HG03378 (cell line): Measurements from ENCODE around the gene WWOX.

Source experiments
- ATAC-seq: cut with Tn5 transposase; IDR thresholded peaks from one replicate; pipeline ENCODE4 v1.9.1; 2021; ENCODE audit warnings: mild to moderate bottlenecking, moderate library complexity; ENCODE audit not compliant: unreplicated experiment

The WWOX gene

GRCh38 chr16:78192734-78193488, 93.5 kb downstream of the WWOX start:
- no peak for ATAC-seq

DNA sequence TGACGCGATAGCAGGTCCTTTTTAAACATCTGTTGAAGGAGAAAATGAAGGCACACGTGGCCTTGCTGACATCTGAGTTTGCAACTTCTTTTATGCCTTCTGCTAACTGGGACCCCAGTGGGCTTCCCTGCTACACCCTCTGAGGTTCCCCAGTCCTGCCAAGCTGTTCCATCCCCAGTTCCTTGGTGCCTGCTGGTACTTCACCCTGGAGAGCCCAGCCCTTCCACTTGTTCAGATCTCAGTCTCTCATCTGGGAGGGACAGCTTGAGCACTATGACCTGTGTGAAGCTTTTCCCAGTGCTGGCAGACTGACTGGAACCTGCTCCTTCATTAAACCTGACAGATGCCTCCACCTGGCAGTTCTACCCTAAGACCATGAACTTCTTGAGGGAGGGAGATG, 95.5 kb downstream of the WWOX start:
- no peak for ATAC-seq

GRCh38 chr16:78195797-78196196, 96.3 kb downstream of the WWOX start:
- ATAC-seq: no peak

GRCh38 chr16:78196502-78196901, 97.0 kb downstream of the WWOX start:
- no peak for ATAC-seq

DNA sequence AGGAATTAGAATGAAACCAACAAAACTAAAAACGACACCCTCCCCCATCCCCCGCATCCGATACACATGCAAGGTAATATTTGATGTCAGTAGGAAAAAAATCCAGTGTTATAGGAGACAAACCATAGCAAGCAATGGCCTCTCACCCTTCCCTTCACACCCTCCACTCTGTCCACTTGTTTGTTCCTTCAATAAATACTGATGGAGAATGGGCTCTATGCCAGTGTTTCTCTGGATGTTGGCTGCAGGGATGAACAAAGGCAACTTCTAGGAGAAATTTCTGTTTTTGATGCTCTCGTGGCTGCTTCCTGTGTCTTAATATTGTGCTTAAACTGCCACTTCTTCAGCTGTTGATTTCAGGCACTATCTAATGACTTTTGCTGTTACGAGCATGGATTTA, 98.8 kb downstream of the WWOX start:
- ATAC-seq: no peak

GRCh38 chr16:78199325-78200022, 100.0 kb downstream of the WWOX start:
- ATAC-seq: no peak

DNA sequence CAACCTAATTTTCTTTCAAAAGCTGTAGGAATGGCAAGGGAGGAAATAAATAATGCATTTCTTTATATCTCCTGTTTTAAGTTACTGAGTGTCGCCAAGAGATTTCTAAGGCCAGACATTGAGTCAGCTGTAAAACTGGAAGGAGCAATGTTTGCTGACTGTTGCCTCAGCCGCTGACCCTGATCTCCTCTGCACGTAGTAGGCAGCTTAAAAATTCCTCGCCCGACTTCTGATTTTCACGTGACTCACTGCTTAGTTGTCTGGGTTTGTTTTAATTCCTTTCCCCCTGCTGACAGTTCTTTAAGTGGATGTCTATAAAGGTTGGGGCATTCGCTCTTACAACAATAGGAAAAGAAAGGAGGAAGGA, 100.6 kb downstream of the WWOX start:
- ATAC-seq: no peak

GRCh38 chr16:78200623-78201096, 101.2 kb downstream of the WWOX start:
- ATAC-seq: no peak

- no peak for ATAC-seq
Measured at GRCh38 chr16:78205506-78205905, 106.1 kb downstream of the WWOX start.

DNA sequence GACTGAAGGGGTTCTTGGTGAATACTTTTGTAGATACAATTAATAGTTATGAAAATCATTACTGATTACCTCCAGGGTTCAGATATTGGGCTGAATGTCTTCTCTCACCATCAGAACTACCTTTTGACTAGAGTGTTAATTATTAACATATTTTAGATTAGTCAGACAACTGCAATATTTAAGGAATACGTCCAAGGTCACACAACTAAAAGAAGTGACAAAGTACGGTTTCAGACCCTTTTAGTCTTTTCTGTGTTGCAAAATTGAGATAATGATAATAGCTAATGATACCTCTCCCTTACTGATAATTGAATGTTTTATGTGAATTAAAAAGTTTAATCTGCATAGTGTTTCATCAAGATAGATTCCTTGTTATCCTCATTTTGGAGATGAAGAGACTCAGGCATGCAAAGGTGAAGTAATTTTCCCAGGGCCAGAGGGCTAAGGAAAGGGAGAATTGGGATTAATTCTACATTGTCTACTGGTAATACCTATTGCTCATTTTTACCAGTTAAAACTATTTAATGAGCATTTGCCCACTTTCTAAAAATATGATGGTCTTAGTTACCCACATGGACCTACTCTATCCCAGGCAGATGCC, 107.3 kb downstream of the WWOX start:
- no peak for ATAC-seq

GRCh38 chr16:78209951-78210661, 110.7 kb downstream of the WWOX start:
- no peak for ATAC-seq

DNA sequence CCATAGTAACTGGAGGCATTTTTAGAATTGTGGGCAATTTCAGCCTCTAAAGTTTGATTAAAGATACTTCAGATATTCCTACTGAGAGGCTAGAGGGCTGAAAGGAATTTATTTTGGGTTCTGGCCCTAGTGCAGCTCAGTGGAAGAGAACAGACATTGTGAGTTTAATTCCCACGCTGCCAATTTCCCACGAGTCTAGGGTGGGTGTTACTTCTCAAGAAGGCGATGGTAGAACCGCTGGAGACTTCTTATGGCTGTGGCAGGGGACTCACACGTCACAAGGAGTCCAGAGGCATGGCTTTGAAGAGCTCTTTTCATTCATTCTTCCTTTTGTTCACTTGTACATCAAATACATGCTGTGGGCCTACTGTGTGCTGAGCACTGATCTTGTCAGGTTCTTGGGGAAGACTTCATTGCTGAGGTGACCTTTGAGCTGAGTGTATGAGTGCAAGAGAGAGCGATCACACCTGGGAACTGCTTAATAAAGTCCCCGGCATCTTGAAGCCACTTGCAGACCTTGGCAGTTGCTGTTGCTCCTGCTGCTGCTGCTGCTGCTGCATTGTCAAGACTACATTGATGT, 111.7 kb downstream of the WWOX start:
- ATAC-seq: no peak

- no peak for ATAC-seq
Measured at GRCh38 chr16:78211946-78212345, 112.5 kb downstream of the WWOX start.

GRCh38 chr16:78212674-78213073, 113.2 kb downstream of the WWOX start:
- ATAC-seq: no peak

DNA sequence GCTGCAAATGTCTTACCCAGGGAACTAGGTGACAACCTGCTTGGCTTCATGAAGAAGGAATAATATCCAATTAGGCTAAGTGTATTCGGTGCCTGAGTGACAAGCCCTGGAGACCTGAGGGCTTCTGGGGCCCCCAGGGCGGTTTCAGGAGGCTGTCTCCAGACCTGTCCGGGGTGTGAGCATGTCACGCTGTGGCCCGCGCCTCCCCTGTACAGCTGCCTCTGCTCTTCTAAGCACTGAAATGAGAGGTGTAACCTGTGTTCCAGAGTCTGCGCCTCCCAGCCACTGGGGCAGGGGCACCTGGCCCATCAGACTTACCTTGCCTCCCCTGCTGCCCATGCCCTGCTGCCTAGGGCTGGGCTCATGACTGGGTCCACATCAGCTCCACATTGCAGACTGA, 114.3 kb downstream of the WWOX start:
- no peak for ATAC-seq

DNA sequence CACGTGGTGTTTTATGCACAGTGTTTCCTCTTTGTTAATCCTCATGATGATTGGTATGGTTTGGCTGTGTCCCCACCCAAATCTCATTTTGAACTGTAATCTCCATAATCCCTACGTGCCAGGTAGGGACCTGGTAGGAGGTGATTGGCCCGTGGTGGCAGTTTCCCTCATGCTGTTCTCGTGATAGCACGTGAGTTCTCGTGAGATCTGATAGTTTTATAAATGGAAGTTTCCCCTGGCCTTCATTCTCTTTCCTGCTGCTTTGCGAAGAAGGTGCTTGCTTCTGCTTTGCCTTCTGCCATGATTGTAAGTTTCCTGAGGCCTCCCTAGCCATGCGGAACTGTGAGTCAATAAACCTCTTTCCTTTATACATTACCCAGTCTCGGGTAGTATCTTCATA, 115.8 kb downstream of the WWOX start:
- no peak for ATAC-seq

DNA sequence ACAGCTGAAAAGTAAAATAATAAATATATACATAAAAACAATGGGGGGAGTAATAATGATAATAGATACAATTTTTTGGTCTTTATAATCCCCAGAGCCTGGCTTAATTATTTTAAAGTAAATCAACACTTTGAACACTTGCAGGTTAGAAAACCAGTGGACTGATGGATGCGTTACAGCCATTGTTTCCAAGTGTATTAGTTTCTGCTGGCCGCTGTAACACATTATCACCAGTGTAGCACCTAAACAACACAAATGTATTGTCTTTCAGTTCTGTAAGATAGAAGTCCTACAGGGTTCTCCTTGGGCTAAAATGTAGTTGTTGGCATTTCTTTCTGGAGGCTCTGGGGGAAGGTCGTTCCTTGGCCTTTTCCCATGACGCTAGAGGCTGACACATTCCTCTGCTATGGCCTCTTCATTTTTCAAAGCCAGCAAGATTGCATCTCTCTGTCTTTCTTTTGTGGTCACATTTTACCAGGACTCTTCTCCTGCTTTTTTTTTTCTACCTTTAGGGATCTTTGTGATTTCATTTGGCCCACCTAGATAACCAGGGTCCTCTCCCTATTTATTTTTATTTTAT, 116.8 kb downstream of the WWOX start:
- no peak for ATAC-seq

DNA sequence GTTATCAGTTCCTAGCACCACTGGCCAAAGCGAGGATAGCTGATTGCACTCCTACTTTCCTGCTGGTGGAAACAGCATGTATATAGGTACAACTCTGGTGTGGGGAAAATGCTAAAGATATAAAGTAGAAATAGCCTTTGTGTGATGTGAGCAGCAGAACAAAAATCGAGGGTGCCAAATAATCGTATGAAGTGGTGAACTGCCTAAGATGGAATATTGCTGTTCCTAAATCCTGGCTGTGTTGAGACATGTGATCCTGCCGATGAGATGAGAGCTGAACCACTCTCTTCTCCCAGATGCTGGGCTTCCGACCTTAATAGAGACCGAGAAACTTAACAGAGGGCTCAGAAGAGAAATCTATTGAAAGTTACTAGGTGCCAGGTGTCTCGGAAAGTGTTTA, 117.8 kb downstream of the WWOX start:
- no peak for ATAC-seq

- ATAC-seq: no peak
Measured at GRCh38 chr16:78218279-78218678, 118.8 kb downstream of the WWOX start.

GRCh38 chr16:78218856-78219651, 119.6 kb downstream of the WWOX start:
- no peak for ATAC-seq
